NCI-H1105 (cell line): ENCODE results near the gene TEX9.
A peak's percentile ranks its signal among the peaks of the same experiment; 100 is the strongest.

Experiments used
- DNase-seq: peaks from one replicate; lab custom pipeline; 2025; lab: John Stamatoyannopoulos, UW

The TEX9 gene

GRCh38 chr15:56454836-56455235, 89.6 kb downstream of the TEX9 start:
- no peak for DNase-seq

GRCh38 chr15:56456229-56456628, 91.0 kb downstream of the TEX9 start:
- DNase-seq: no peak

- no peak for DNase-seq
Observed at GRCh38 chr15:56459096-56459495, 93.9 kb downstream of the TEX9 start.

GRCh38 chr15:56460071-56460470, 94.8 kb downstream of the TEX9 start:
- DNase-seq: no peak

GRCh38 chr15:56460947-56461346, 95.7 kb downstream of the TEX9 start:
- DNase-seq: no peak

GRCh38 chr15:56464893-56465520, 99.8 kb downstream of the TEX9 start, which contains the start of gene MNS1:
Gene MNS1 (minus strand): TSS chr15:56465137. CDS start chr15:56464972, 165 bp downstream.
- peak; percentile 88 for DNase-seq

GRCh38 chr15:56467616-56468015, 102.4 kb downstream of the TEX9 start:
- no peak for DNase-seq

GRCh38 chr15:56468401-56468800, 103.2 kb downstream of the TEX9 start:
- no peak for DNase-seq

GRCh38 chr15:56469483-56469882, 104.3 kb downstream of the TEX9 start:
- DNase-seq: no peak

GRCh38 chr15:56471440-56472069, 106.3 kb downstream of the TEX9 start:
- DNase-seq: no peak

GRCh38 chr15:56472278-56472677, 107.1 kb downstream of the TEX9 start:
- DNase-seq: no peak

GRCh38 chr15:56473017-56473416, 107.8 kb downstream of the TEX9 start:
- no peak for DNase-seq

GRCh38 chr15:56475351-56475750, 110.1 kb downstream of the TEX9 start:
- DNase-seq: no peak
